ENCODE data around the gene RBX1. TPM values are rescaled to one million over a fixed set of nuclear protein-coding genes. Genes with fewer than 3 reads are reported as not detected.
"Not testable (repeated sequence)": the region's sequence is repeated elsewhere in the genome, so short reads cannot be mapped to it uniquely, and the experiment has no call there.

The RBX1 gene
- total RNA-seq, 1 donor from 2014 or later, result 78.6 TPM

- no peaks in the 10 kb centered on the region for H3K36me3 Mint-ChIP-seq (ENCODE audit: low read depth)
- no peak overlapping the region for H3K4me3 Mint-ChIP-seq
- ChIA-PET POLR2A (no interaction called here), CTCF (no interaction called here)
- H3K27me3 Mint-ChIP-seq, result peaks cover 7% of the 10 kb centered on the region
- no peak for ATAC-seq (ENCODE audit: low read depth)
- no peaks in the 10 kb centered on the region for H3K4me1 Mint-ChIP-seq
- no peak for TF ChIP-seq CTCF (IDR thresholded peaks at IDR 0.05)
- DNase-seq, result no peak
- no peaks in the 10 kb centered on the region for H3K9me3 Mint-ChIP-seq
- H3K27ac Mint-ChIP-seq, result no peak overlapping the region
- intact Hi-C loops (cut with micrococcal nuclease), result no loop called here
Observed at GRCh38 chr22:40997520-40997919, 46.3 kb downstream of the RBX1 start.

- Mint-ChIP-seq H3K27me3 (no peaks in the 10 kb centered on the region), H3K9me3 (no peaks in the 10 kb centered on the region), H3K36me3 (ENCODE audit: low read depth) (no peaks in the 10 kb centered on the region), H3K27ac (no peak overlapping the region), H3K4me3 (no peak overlapping the region), H3K4me1 (no peaks in the 10 kb centered on the region)
- DNase-seq (no peak), ATAC-seq (ENCODE audit: low read depth) (no peak)
- ChIA-PET CTCF (no interaction called here), POLR2A (no interaction called here)
- intact Hi-C loops (cut with micrococcal nuclease), result no loop called here
- TF ChIP-seq CTCF (IDR thresholded peaks at IDR 0.05), result no peak
Observed at GRCh38 chr22:41000040-41000565, 48.9 kb downstream of the RBX1 start.

GRCh38 chr22:41000941-41001721, 50.0 kb downstream of the RBX1 start:
- H3K4me3 Mint-ChIP-seq, result no peak overlapping the region

GRCh38 chr22:41001722-41002122, 50.5 kb downstream of the RBX1 start:
- intact Hi-C loops (cut with micrococcal nuclease), result no loop called here
- no peak overlapping the region for H3K27ac Mint-ChIP-seq
- TF ChIP-seq CTCF (IDR thresholded peaks at IDR 0.05), result no peak
- ChIA-PET CTCF (no interaction called here), POLR2A (interaction anchor here (0.9 to 1.0 kb wide), 2 partner anchors 91 to 107 kb away, joined by 7 to 13 read pairs; partner anchors contain the start of gene EP300)
- no peaks in the 10 kb centered on the region for H3K36me3 Mint-ChIP-seq (ENCODE audit: low read depth)
- no peaks in the 10 kb centered on the region for H3K9me3 Mint-ChIP-seq
- DNase-seq, result no peak
- H3K27me3 Mint-ChIP-seq, result no peaks in the 10 kb centered on the region
- H3K4me3 Mint-ChIP-seq, result no peak overlapping the region
- no peak for ATAC-seq (ENCODE audit: low read depth)
- H3K4me1 Mint-ChIP-seq, result no peaks in the 10 kb centered on the region

More at GRCh38 chr22:41000941-41001721, 50.0 kb downstream of the RBX1 start:
- H3K36me3 Mint-ChIP-seq (ENCODE audit: low read depth), result no peaks in the 10 kb centered on the region
- no peak for DNase-seq
- no peak overlapping the region for H3K27ac Mint-ChIP-seq
- intact Hi-C loops (cut with micrococcal nuclease), result no loop called here
- H3K9me3 Mint-ChIP-seq, result no peaks in the 10 kb centered on the region
- TF ChIP-seq CTCF (IDR thresholded peaks at IDR 0.05), result no peak
- no peak for ATAC-seq (ENCODE audit: low read depth)
- no peaks in the 10 kb centered on the region for H3K4me1 Mint-ChIP-seq
- CTCF ChIA-PET, result no interaction called here
- no peaks in the 10 kb centered on the region for H3K27me3 Mint-ChIP-seq
- POLR2A ChIA-PET, result interaction anchor here (0.9 to 1.0 kb wide), 2 partner anchors 91 to 108 kb away, joined by 7 to 13 read pairs; partner anchors contain the start of gene EP300

GRCh38 chr22:41002386-41002785, 51.2 kb downstream of the RBX1 start:
- H3K36me3 Mint-ChIP-seq (ENCODE audit: low read depth); H3K9me3 Mint-ChIP-seq; H3K27me3 Mint-ChIP-seq; H3K27ac Mint-ChIP-seq; ATAC-seq (ENCODE audit: low read depth); CTCF ChIA-PET; DNase-seq; intact Hi-C loops (cut with micrococcal nuclease); H3K4me1 Mint-ChIP-seq; H3K4me3 Mint-ChIP-seq: not testable (repeated sequence)
- POLR2A ChIA-PET, result interaction anchor here (1.1 kb wide), 1 partner anchor 20 kb away, joined by 3 read pairs; no protein-coding TSS in a partner anchor

All from activated B cell treated with CpG ODN at 0.5 μM for 24 hours (primary cell).